ENCODE results near the gene LEFTY2.
A peak's percentile ranks its signal among the peaks of the same experiment; 100 is the strongest.

Gene LEFTY2

DNA sequence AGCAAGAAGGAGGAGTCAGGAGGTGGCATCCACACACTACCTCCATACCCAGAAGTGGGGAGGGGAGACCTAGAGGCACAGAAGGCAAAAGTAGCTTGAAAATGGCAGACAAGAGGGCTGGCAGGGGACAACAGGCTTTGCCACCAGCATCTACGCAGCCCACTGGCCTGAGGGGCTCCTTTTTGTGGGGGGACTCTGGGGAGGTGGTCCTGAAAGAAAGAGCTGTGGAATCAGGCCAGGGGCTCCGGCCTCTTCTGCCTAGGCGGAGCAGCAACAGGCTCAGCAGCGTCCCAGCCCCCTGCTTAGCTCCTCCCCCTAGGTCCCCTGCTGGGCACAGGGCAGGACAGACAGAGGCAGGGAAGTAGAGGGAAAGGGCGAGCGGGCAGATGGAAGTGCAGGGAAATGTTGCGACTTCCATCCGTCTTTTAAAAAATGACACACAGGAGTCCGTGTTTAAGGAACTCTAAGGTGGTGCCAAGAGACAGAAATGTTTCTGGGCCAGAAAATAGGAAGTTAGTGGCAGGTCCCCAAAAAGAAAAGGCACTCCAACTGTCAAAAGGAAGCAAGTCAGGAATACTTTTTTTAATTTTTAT, 10.0 kb upstream of the LEFTY2 start:
- peak overlapping the region; percentile 62 for H3K9ac ChIP-seq (ENCODE audit: low read length)
- peaks cover 29% of the 10 kb centered on the region for H3K27me3 ChIP-seq (ENCODE audit: control insufficient read depth, insufficient read depth, low read length)
- H3K4me1 ChIP-seq (ENCODE audit: control insufficient read depth, insufficient read depth, low read length), result peaks cover 50% of the 10 kb centered on the region
- H3K27ac ChIP-seq (ENCODE audit: low read depth, low read length), result no peak overlapping the region; the same call in 1 of the 2 replicates
- H3K9me3 ChIP-seq (ENCODE audit: control insufficient read depth, insufficient read depth, low read depth, low read length), result no peaks in the 10 kb centered on the region
- no peaks in the 10 kb centered on the region for H3K36me3 ChIP-seq (ENCODE audit: control insufficient read depth, insufficient read depth, low read length)
- H3K4me3 ChIP-seq (ENCODE audit: low read depth, low read length), result peak overlapping the region; percentile 48

GRCh38 chr1:225949041-225949440, 8.0 kb upstream of the LEFTY2 start:
- Histone ChIP-seq H3K27me3 (ENCODE audit: control insufficient read depth, insufficient read depth, low read length) (peaks cover 35% of the 10 kb centered on the region), H3K4me1 (ENCODE audit: control insufficient read depth, insufficient read depth, low read length) (peaks cover 70% of the 10 kb centered on the region)

DNA sequence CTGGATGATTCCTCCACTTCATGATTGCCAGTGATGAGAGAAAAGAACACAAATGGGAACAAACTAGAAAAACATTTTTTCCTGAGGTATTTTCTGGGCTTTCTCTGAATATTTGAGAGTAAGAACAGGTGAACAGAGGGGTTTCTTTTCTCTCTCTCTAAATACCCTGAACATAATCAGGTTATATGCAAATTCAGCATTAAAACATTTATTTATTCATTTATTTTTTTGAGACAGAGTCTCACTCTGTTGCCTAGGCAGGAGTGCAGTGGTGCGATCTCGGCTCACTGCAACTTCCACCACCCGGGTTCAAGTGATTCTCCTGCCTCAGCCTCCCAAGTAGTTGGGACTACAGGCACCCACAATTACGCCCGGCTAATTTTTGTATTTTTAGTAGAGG, 5.8 kb upstream of the LEFTY2 start:
- H3K27ac ChIP-seq (ENCODE audit: low read depth, low read length), result peak overlapping the region; percentile 16; the same call in 1 of the 2 replicates

More at GRCh38 chr1:225949041-225949440, 8.0 kb upstream of the LEFTY2 start:
- H3K36me3 ChIP-seq (ENCODE audit: control insufficient read depth, insufficient read depth, low read length), result no peaks in the 10 kb centered on the region
- H3K4me3 ChIP-seq (ENCODE audit: low read depth, low read length), result no peak overlapping the region; the same call in 1 of the 2 replicates
- H3K9ac ChIP-seq (ENCODE audit: low read length), result peak overlapping the region; percentile 9
- H3K27ac ChIP-seq (ENCODE audit: low read depth, low read length), result no peak overlapping the region
- no peaks in the 10 kb centered on the region for H3K9me3 ChIP-seq (ENCODE audit: control insufficient read depth, insufficient read depth, low read depth, low read length)

GRCh38 chr1:225946082-225946620, 5.1 kb upstream of the LEFTY2 start:
- Histone ChIP-seq H3K27ac (ENCODE audit: low read depth, low read length) (peak overlapping the region; percentile 16; the same call in 1 of the 2 replicates), H3K27me3 (ENCODE audit: control insufficient read depth, insufficient read depth, low read length) (peaks cover 39% of the 10 kb centered on the region), H3K4me3 (ENCODE audit: low read depth, low read length) (no peak overlapping the region), H3K4me1 (ENCODE audit: control insufficient read depth, insufficient read depth, low read length) (peaks cover 85% of the 10 kb centered on the region), H3K36me3 (ENCODE audit: control insufficient read depth, insufficient read depth, low read length) (no peaks in the 10 kb centered on the region), H3K9me3 (ENCODE audit: control insufficient read depth, insufficient read depth, low read depth, low read length) (no peaks in the 10 kb centered on the region), H3K9ac (ENCODE audit: low read length) (peak overlapping the region; percentile 67)

More for the DNA sequence above, 5.8 kb upstream of the LEFTY2 start:
- Histone ChIP-seq H3K4me1 (ENCODE audit: control insufficient read depth, insufficient read depth, low read length) (peaks cover 84% of the 10 kb centered on the region), H3K4me3 (ENCODE audit: low read depth, low read length) (no peak overlapping the region), H3K27me3 (ENCODE audit: control insufficient read depth, insufficient read depth, low read length) (peaks cover 39% of the 10 kb centered on the region), H3K9me3 (ENCODE audit: control insufficient read depth, insufficient read depth, low read depth, low read length) (no peaks in the 10 kb centered on the region), H3K36me3 (ENCODE audit: control insufficient read depth, insufficient read depth, low read length) (no peaks in the 10 kb centered on the region), H3K9ac (ENCODE audit: low read length) (peak overlapping the region; percentile 67)

DNA sequence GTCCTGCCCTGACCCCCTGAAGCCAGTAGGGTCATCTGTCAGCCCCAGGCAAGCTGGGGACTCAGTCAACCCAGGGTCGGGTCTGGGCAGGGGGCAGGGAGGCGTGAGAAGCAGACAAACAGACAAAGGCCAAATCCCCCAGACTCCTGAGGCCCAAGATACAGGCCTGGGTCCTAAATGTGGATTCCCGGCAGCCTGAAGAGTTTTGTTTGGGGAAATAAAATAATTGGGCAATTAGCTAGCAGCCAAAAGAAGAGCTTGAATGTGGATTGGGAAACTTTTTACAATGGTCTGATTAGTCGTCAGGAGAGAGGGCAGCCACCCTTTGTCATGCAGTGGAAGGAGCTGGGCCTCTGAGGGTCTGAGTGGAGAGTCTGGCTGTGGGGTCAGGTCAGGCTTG, 4.5 kb upstream of the LEFTY2 start:
- no peaks in the 10 kb centered on the region for H3K36me3 ChIP-seq (ENCODE audit: control insufficient read depth, insufficient read depth, low read length)
- no peaks in the 10 kb centered on the region for H3K9me3 ChIP-seq (ENCODE audit: control insufficient read depth, insufficient read depth, low read depth, low read length)
- peaks cover 39% of the 10 kb centered on the region for H3K27me3 ChIP-seq (ENCODE audit: control insufficient read depth, insufficient read depth, low read length)
- peaks cover 84% of the 10 kb centered on the region for H3K4me1 ChIP-seq (ENCODE audit: control insufficient read depth, insufficient read depth, low read length)
- no peak overlapping the region for H3K4me3 ChIP-seq (ENCODE audit: low read depth, low read length)
- H3K27ac ChIP-seq (ENCODE audit: low read depth, low read length), result peak overlapping the region; percentile 80
- H3K9ac ChIP-seq (ENCODE audit: low read length), result peak overlapping the region; percentile 88

- peak overlapping the region; percentile 88 for H3K9ac ChIP-seq (ENCODE audit: low read length)
- H3K27ac ChIP-seq (ENCODE audit: low read depth, low read length), result peak overlapping the region; percentile 80
- peaks cover 36% of the 10 kb centered on the region for H3K27me3 ChIP-seq (ENCODE audit: control insufficient read depth, insufficient read depth, low read length)
- no peak overlapping the region for H3K4me3 ChIP-seq (ENCODE audit: low read depth, low read length)
- H3K36me3 ChIP-seq (ENCODE audit: control insufficient read depth, insufficient read depth, low read length), result no peaks in the 10 kb centered on the region
- H3K9me3 ChIP-seq (ENCODE audit: control insufficient read depth, insufficient read depth, low read depth, low read length), result no peaks in the 10 kb centered on the region
- H3K4me1 ChIP-seq (ENCODE audit: control insufficient read depth, insufficient read depth, low read length), result peaks cover 86% of the 10 kb centered on the region
These were observed 3.9 kb upstream of the LEFTY2 start for GRCh38 chr1:225944951-225945350.

DNA sequence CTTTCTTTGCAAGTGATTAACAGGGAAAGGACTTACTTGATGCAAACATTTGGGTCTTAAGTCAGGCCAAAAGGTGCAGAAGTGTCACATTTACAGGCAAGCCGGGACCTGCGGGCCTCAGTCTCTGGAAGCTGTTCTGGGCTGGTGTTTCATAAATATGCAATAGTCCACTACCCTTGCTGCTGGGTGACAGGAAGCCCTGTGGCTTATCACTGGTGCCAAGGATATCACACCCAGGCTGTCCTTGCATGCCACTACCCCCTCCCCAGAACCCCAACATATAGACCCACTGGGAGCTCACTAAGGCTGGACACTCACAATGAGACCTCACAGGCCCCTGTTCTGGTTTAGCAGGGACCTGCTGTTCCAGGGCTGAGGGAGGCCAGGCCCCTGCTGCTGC, 3.4 kb upstream of the LEFTY2 start:
- Histone ChIP-seq H3K9me3 (ENCODE audit: control insufficient read depth, insufficient read depth, low read depth, low read length) (no peaks in the 10 kb centered on the region), H3K9ac (ENCODE audit: low read length) (peak overlapping the region; percentile 88), H3K4me1 (ENCODE audit: control insufficient read depth, insufficient read depth, low read length) (peaks cover 85% of the 10 kb centered on the region), H3K27me3 (ENCODE audit: control insufficient read depth, insufficient read depth, low read length) (peaks cover 36% of the 10 kb centered on the region), H3K36me3 (ENCODE audit: control insufficient read depth, insufficient read depth, low read length) (no peaks in the 10 kb centered on the region), H3K27ac (ENCODE audit: low read depth, low read length) (peak overlapping the region; percentile 80; the same call in 1 of the 2 replicates), H3K4me3 (ENCODE audit: low read depth, low read length) (no peak overlapping the region)

- no peak overlapping the region for H3K27ac ChIP-seq (ENCODE audit: low read depth, low read length)
- no peaks in the 10 kb centered on the region for H3K36me3 ChIP-seq (ENCODE audit: control insufficient read depth, insufficient read depth, low read length)
- peaks cover 34% of the 10 kb centered on the region for H3K27me3 ChIP-seq (ENCODE audit: control insufficient read depth, insufficient read depth, low read length)
- H3K4me1 ChIP-seq (ENCODE audit: control insufficient read depth, insufficient read depth, low read length), result peaks cover 76% of the 10 kb centered on the region
- H3K9ac ChIP-seq (ENCODE audit: low read length), result peak overlapping the region; percentile 78
- H3K9me3 ChIP-seq (ENCODE audit: control insufficient read depth, insufficient read depth, low read depth, low read length), result no peaks in the 10 kb centered on the region
- H3K4me3 ChIP-seq (ENCODE audit: low read depth, low read length), result no peak overlapping the region
These were observed 2.6 kb upstream of the LEFTY2 start for GRCh38 chr1:225943582-225943981.

- H3K4me1 ChIP-seq (ENCODE audit: control insufficient read depth, insufficient read depth, low read length), result peaks cover 68% of the 10 kb centered on the region
- H3K27ac ChIP-seq (ENCODE audit: low read depth, low read length), result no peak overlapping the region
- H3K27me3 ChIP-seq (ENCODE audit: control insufficient read depth, insufficient read depth, low read length), result peaks cover 24% of the 10 kb centered on the region
- no peaks in the 10 kb centered on the region for H3K36me3 ChIP-seq (ENCODE audit: control insufficient read depth, insufficient read depth, low read length)
- H3K4me3 ChIP-seq (ENCODE audit: low read depth, low read length), result no peak overlapping the region
- H3K9me3 ChIP-seq (ENCODE audit: control insufficient read depth, insufficient read depth, low read depth, low read length), result no peaks in the 10 kb centered on the region
- peak overlapping the region; percentile 78 for H3K9ac ChIP-seq (ENCODE audit: low read length)
These were observed 1.6 kb upstream of the LEFTY2 start for GRCh38 chr1:225942574-225942973.

DNA sequence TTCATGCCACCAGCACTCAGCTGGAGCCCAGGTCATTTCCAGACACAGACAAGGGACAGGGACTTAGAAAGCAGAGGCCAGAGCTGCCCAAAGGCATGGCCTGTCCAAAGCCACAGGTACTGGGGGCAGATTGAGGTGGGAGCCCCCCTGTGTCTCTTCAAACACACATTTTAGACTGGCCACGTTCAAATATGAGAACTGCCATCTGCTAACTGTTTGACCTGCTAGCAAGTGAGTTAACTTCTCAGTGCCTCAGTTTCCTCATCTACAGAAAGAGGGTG, 862 bp upstream of the LEFTY2 start:
- no peaks in the 10 kb centered on the region for H3K36me3 ChIP-seq (ENCODE audit: control insufficient read depth, insufficient read depth, low read length)
- H3K27me3 ChIP-seq (ENCODE audit: control insufficient read depth, insufficient read depth, low read length), result peaks cover 18% of the 10 kb centered on the region; the same call in 1 of the 2 replicates
- peaks cover 63% of the 10 kb centered on the region for H3K4me1 ChIP-seq (ENCODE audit: control insufficient read depth, insufficient read depth, low read length)
- H3K4me3 ChIP-seq (ENCODE audit: low read depth, low read length), result no peak overlapping the region
- H3K9me3 ChIP-seq (ENCODE audit: control insufficient read depth, insufficient read depth, low read depth, low read length), result no peaks in the 10 kb centered on the region
- peak overlapping the region; percentile 48; the same call in 1 of the 2 replicates for H3K27ac ChIP-seq (ENCODE audit: low read depth, low read length)
- peak overlapping the region; percentile 78 for H3K9ac ChIP-seq (ENCODE audit: low read length)

GRCh38 chr1:225940385-225941151, 452 bp downstream of the LEFTY2 start:
- Histone ChIP-seq H3K27me3 (ENCODE audit: control insufficient read depth, insufficient read depth, low read length) (peaks cover 9% of the 10 kb centered on the region; the same call in 1 of the 2 replicates), H3K36me3 (ENCODE audit: control insufficient read depth, insufficient read depth, low read length) (no peaks in the 10 kb centered on the region), H3K9me3 (ENCODE audit: control insufficient read depth, insufficient read depth, low read depth, low read length) (no peaks in the 10 kb centered on the region), H3K4me3 (ENCODE audit: low read depth, low read length) (peak overlapping the region; percentile 54; the same call in 1 of the 2 replicates), H3K9ac (ENCODE audit: low read length) (peak overlapping the region; percentile 78), H3K27ac (ENCODE audit: low read depth, low read length) (peak overlapping the region; percentile 14; the same call in 1 of the 2 replicates), H3K4me1 (ENCODE audit: control insufficient read depth, insufficient read depth, low read length) (peaks cover 50% of the 10 kb centered on the region)
